Measurements from ENCODE around the gene CPNE7.

Gene CPNE7

DNA sequence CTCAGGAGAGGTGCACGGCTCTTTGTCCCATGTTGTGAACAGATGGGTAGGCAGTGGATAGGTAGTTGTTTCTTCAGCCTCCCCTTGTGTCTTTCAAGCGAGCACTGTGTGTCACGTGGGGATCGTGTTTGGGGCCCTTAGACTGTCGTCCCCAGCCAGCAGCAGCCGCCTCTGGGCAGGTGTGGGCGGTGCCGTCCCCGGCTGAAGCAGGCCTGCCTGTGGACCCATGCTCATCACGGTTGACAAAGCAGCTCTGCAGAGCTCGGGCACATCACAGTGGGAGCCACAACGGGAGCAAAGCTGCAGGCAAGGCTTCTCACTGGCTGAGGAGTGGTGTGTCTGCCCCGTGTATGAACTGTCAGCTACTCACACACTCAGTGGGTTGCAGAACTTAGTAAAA lies 19.8 kb upstream of the CPNE7 start:
- DNase-seq (ENCODE audit: low spot score): no peak
- no peak for TF ChIP-seq CTCF (IDR thresholded peaks at IDR 0.05; ENCODE audit: extremely low read depth, missing control alignments)

DNA sequence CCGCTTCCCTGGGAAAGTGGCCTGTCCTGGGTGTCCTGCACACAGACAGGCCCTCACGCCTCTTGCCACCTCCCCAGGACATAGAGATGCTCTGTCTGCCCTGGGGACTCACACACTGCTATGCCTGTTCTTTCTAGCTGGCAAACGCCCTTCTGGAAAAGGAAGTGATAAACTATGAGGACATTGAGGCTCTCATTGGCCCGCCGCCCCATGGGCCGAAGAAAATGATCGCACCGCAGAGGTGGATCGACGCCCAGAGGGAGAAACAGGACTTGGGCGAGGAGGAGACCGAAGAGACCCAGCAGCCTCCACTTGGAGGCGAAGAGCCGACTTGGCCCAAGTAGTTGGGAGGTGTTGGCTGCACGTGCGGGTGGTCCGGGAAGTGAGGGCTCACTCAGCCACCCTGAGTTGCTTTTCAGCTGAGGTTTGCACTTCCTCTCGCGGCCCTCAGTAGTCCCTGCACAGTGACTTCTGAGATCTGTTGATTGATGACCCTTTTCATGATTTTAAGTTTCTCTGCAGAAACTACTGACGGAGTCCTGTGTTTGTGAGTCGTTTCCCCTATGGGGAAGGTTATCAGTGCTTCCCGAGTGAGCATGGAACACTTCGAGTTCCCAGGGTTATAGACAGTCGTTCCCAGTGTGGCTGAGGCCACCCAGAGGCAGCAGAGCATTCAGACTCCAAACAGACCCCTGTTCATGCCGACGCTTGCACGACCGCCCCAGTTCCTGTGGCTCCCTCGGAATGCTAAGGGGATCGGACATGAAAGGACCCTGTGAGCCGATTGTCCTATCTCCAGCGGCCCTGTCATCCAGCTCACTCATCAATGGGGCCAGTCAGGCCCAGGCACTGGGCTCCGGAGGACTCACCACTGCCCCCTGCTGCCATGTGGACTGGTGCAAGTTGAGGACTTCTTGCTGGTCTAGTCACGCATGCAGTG lies 18.5 kb upstream of the CPNE7 start:
- DNase-seq (ENCODE audit: low spot score): peak; percentile 87
- peak; percentile 83 for TF ChIP-seq CTCF (IDR thresholded peaks at IDR 0.05; ENCODE audit: extremely low read depth, missing control alignments)

DNA sequence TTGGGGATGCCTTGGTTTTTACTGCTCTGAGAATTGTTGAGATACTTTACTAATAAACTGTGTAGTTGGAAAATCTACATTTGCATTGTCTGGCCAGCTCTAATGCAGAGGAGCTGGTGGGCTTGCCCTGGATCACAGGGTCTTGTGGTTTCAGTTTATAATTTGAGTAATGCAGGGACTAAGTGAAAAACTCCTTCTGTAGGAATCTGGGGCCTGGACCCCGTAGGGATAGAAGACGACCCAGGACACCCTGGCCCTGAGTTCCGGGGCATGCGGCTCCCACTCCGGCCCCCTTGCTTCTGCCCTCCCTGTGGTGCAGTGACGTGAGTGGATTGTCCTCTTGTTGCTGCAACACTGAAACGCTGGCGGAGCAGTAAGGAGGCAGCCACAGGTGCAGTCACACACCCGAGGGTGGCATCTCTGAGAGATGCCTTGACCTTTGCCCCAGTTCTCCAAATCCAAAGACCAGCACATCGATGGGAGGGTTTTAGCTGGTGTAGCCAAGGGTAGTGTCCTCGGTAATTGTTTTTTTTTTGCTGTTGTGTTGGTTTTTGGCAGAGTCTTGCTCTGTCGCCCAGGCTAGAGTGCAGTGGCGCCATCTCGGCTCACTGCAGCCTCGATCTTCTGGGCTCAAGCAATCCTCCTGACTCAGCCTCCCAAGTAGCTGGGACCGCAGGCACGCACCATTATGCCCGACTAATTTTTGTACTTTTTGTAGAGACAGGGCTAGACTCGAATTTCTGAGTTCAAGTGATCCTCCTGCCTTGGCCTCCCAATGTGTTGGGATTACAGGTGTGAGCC lies 17.7 kb upstream of the CPNE7 start:
- TF ChIP-seq CTCF (IDR thresholded peaks at IDR 0.05; ENCODE audit: extremely low read depth, missing control alignments): no peak
- no peak for DNase-seq (ENCODE audit: low spot score)

GRCh38 chr16:89560378-89561141 lies 15.0 kb upstream of the CPNE7 start, which contains the start of gene RPL13:
RPL13 (plus strand) TSS chr16:89560682; CDS start chr16:89560960, 278 bp downstream.
- peak; percentile 99 for DNase-seq (ENCODE audit: low spot score)

DNA sequence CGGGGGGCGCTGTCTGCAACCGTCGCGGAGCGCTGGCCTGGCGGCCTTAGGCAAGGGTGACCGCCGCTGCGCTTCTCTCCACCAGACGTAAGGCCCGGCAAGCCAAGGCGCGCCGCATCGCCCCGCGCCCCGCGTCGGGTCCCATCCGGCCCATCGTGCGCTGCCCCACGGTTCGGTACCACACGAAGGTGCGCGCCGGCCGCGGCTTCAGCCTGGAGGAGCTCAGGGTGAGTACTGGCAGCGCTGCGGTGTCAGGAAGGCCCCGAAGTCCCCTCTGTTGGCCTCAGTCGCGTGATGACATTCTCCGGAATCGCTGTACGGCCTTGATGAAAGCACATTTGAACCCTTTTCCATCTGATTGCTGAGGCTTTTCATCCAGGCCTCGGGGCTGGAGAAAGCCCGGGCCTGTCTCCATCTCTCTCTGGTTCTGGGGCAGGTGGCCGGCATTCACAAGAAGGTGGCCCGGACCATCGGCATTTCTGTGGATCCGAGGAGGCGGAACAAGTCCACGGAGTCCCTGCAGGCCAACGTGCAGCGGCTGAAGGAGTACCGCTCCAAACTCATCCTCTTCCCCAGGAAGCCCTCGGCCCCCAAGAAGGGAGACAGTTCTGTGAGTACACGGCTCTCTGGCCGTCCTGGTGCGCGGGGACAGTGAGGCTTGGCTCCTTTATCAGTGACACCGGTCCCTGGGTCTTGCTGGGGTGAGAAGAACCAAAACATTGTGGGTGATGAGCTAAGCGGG lies 14.2 kb upstream of the CPNE7 start:
- no peak for TF ChIP-seq CTCF (IDR thresholded peaks at IDR 0.05; ENCODE audit: extremely low read depth, missing control alignments)
- no peak for DNase-seq (ENCODE audit: low spot score)

More at GRCh38 chr16:89560378-89561141, 15.0 kb upstream of the CPNE7 start, which contains the start of gene RPL13:
- TF ChIP-seq CTCF (IDR thresholded peaks at IDR 0.05; ENCODE audit: extremely low read depth, missing control alignments): no peak

GRCh38 chr16:89561884-89562599 lies 13.5 kb upstream of the CPNE7 start:
- no peak for DNase-seq (ENCODE audit: low spot score)
- no peak for TF ChIP-seq CTCF (IDR thresholded peaks at IDR 0.05; ENCODE audit: extremely low read depth, missing control alignments)
